H1 (cell line): ENCODE data around the gene NAV2. TPM values are rescaled to one million over a fixed set of nuclear protein-coding genes. Genes with fewer than 3 reads are reported as not detected.
A peak's percentile ranks its signal among the peaks of the same experiment; 100 is the strongest.

ENCODE experiments used
- CTCF ChIA-PET: fragments of 300-600 bp; sonication (Branson Sonifier 250); formaldehyde crosslinking; loops from one replicate; lab custom pipeline; 2021; ENCODE audit not compliant: partially characterized antibody; lab: Charles Lee
- POLR2A ChIA-PET: fragments of 300-600 bp; sonication (Branson Sonifier 250); formaldehyde crosslinking; loops from one replicate; lab custom pipeline; 2021; ENCODE audit warnings: inconsistent platforms; ENCODE audit not compliant: partially characterized antibody; lab: Charles Lee
- DNase-seq, 2 experiments: peaks; one replicate each; pipeline versions ENCODE4 v3.0.0 to v3.0.0-alpha.2; 2010 to 2022; ENCODE audit warnings: low spot score in 2 of 2, low read depth in 1 of 2, mixed read lengths in 1 of 2
- FAIRE-seq: peaks from 2 replicates; lab custom pipeline; 2011; peaks lifted over from hg19 to GRCh38; lab: Jason Lieb, UNC
- H2AFZ ChIP-seq: 2 replicates; pipeline ENCODE4 v1.8.1; 2012; ENCODE audit warnings: low read length, inconsistent platforms
- H2AK5ac ChIP-seq: 2 replicates; pipeline ENCODE4 v1.6.1; 2013; ENCODE audit warnings: low read depth, low read length
- H2BK120ac ChIP-seq: replicated peaks from 2 replicates; pipeline ENCODE3; 2013; ENCODE audit warnings: low read depth, low read length, inconsistent platforms
- H2BK12ac ChIP-seq: 2 replicates; pipeline ENCODE4 v1.6.1; 2013; ENCODE audit warnings: low read depth, low read length
- H2BK15ac ChIP-seq: 2 replicates; pipeline ENCODE4 v1.6.1; 2013; ENCODE audit warnings: low read length
- H2BK20ac ChIP-seq: 2 replicates; pipeline ENCODE4 v1.6.1; 2013; ENCODE audit warnings: low read length
- H2BK5ac ChIP-seq: 2 replicates; pipeline ENCODE4 v1.6.1; 2013; ENCODE audit warnings: low read depth, low read length
- H3K14ac ChIP-seq: 2 replicates; pipeline ENCODE4 v1.6.1; 2013; ENCODE audit warnings: inconsistent platforms; ENCODE audit not compliant: insufficient read length
- H3K18ac ChIP-seq: 2 replicates; pipeline ENCODE4 v1.6.1; 2013; ENCODE audit warnings: low read length; ENCODE audit errors: extremely low read depth
- H3K23ac ChIP-seq: 2 replicates; pipeline ENCODE4 v1.6.1; 2013; ENCODE audit warnings: inconsistent platforms; ENCODE audit not compliant: insufficient read length
- H3K23me2 ChIP-seq: 2 replicates; pipeline ENCODE4 v1.6.1; 2013; ENCODE audit warnings: low read depth, low read length
- H3K27ac ChIP-seq: 2 replicates; pipeline ENCODE4 v1.6.1; 2011; ENCODE audit warnings: low read depth, low read length, inconsistent platforms
- H3K27me3 ChIP-seq, 4 experiments: replicated peaks in 1 of 4; 1 replicate in 1 of 4; 2 replicates in 3 of 4; pipeline versions ENCODE4 v1.6.1 to v1.8.1; 2011 to 2013; ENCODE audit warnings: low read length in 3 of 4, mild to moderate bottlenecking in 3 of 4, inconsistent platforms in 2 of 4, mixed read lengths in 2 of 4, moderate library complexity in 1 of 4; ENCODE audit not compliant: control insufficient read depth in 3 of 4, insufficient read depth in 3 of 4; ENCODE audit errors: extremely low read depth in 1 of 4
- H3K36me3 ChIP-seq, 4 experiments: 2 replicates each; pipeline versions ENCODE4 v1.6.1 to v1.8.1; 2011 to 2013; ENCODE audit warnings: mild to moderate bottlenecking in 4 of 4, low read length in 3 of 4, moderate library complexity in 2 of 4, control low read depth in 1 of 4, inconsistent platforms in 1 of 4; ENCODE audit not compliant: insufficient read depth in 4 of 4, control insufficient read depth in 2 of 4
- H3K4ac ChIP-seq: replicated peaks from 2 replicates; pipeline ENCODE3; 2013; ENCODE audit warnings: low read length, low read depth, mixed read lengths, inconsistent platforms; ENCODE audit not compliant: insufficient read length
- H3K4me1 ChIP-seq, 4 experiments: replicated peaks in 1 of 4; 1 replicate in 1 of 4; 2 replicates in 3 of 4; pipeline versions ENCODE4 v1.6.1 to v1.8.1; 2011 to 2013; ENCODE audit warnings: low read length in 3 of 4, inconsistent platforms in 2 of 4, mixed read lengths in 1 of 4; ENCODE audit not compliant: insufficient read depth in 4 of 4, control insufficient read depth in 3 of 4
- H3K4me2 ChIP-seq, 2 experiments: 2 replicates each; pipeline versions ENCODE4 v1.6.1 to v1.8.1; 2011 to 2013; ENCODE audit warnings: low read depth in 2 of 2, low read length in 2 of 2, control low read depth in 1 of 2, inconsistent platforms in 1 of 2, mild to moderate bottlenecking in 1 of 2; ENCODE audit not compliant: insufficient read depth in 1 of 2
- H3K4me3 ChIP-seq, 4 experiments: fragments of 200-600, 300-600 bp in 1 of 4; sonication (generic), shearing (Covaris generic), sonication (Bioruptor Twin) in 1 of 4; 2 replicates each; pipeline versions ENCODE4 v1.5.1 to v1.8.1; 2011 to 2016; ENCODE audit warnings: low read length in 4 of 4, low read depth in 3 of 4, control low read depth in 2 of 4, inconsistent platforms in 2 of 4, mild to moderate bottlenecking in 2 of 4, mixed read lengths in 1 of 4, moderate library complexity in 1 of 4; ENCODE audit not compliant: insufficient read depth in 2 of 4; ENCODE audit errors: extremely low read depth in 1 of 4
- H3K56ac ChIP-seq: replicated peaks from 2 replicates; pipeline ENCODE3; 2013; ENCODE audit warnings: low read depth, mild to moderate bottlenecking, mixed read lengths, low read length, inconsistent platforms; ENCODE audit not compliant: insufficient read length
- H3K79me1 ChIP-seq: 2 replicates; pipeline ENCODE4 v1.6.1; 2013; ENCODE audit warnings: low read depth, low read length, control low read depth
- H3K79me2 ChIP-seq, 2 experiments: 2 replicates each; pipeline versions ENCODE4 v1.6.1 to v1.8.1; 2012 to 2013; ENCODE audit warnings: low read length in 2 of 2, mild to moderate bottlenecking in 2 of 2, inconsistent platforms in 1 of 2; ENCODE audit not compliant: insufficient read depth in 2 of 2, control insufficient read depth in 1 of 2
- H3K9ac ChIP-seq, 4 experiments: replicated peaks in 1 of 4; 1 replicate in 1 of 4; 2 replicates in 3 of 4; pipeline versions ENCODE4 v1.6.1 to v1.8.1; 2011 to 2013; ENCODE audit warnings: low read depth in 3 of 4, low read length in 3 of 4, control low read depth in 2 of 4, mild to moderate bottlenecking in 2 of 4, moderate library complexity in 2 of 4, inconsistent platforms in 1 of 4; ENCODE audit errors: extremely low read depth in 1 of 4
- H3K9me3 ChIP-seq, 2 experiments: 2 replicates each; pipeline versions ENCODE4 v1.6.1 to v1.8.1; 2012 to 2013; ENCODE audit warnings: mild to moderate bottlenecking in 2 of 2, moderate library complexity in 2 of 2, control low read depth in 1 of 2, inconsistent platforms in 1 of 2, low read depth in 1 of 2, low read length in 1 of 2, mixed read lengths in 1 of 2; ENCODE audit not compliant: insufficient read depth in 2 of 2
- H4K20me1 ChIP-seq, 2 experiments: replicated peaks in 1 of 2; 2 replicates each; pipeline versions ENCODE3 to v1.8.1; 2011 to 2013; ENCODE audit warnings: inconsistent platforms in 2 of 2, low read length in 2 of 2, mild to moderate bottlenecking in 1 of 2; ENCODE audit not compliant: insufficient read depth in 2 of 2, control insufficient read depth in 1 of 2
- H4K5ac ChIP-seq: 2 replicates; pipeline ENCODE4 v1.6.1; 2013; ENCODE audit warnings: low read length, low read depth, mixed read lengths, inconsistent platforms; ENCODE audit not compliant: insufficient read length
- H4K8ac ChIP-seq: 2 replicates; pipeline ENCODE4 v1.8.0; 2013; ENCODE audit warnings: mild to moderate bottlenecking, moderate library complexity, low read length, inconsistent platforms; ENCODE audit not compliant: insufficient read depth; ENCODE audit errors: extremely low read depth
- H4K91ac ChIP-seq: replicated peaks from 2 replicates; pipeline ENCODE3; 2013; ENCODE audit warnings: low read length, mixed read lengths, inconsistent platforms; ENCODE audit not compliant: insufficient read length
- BCL11A ChIP-seq, 2 experiments: IDR thresholded peaks; one replicate each; pipeline ENCODE4 v1.6.1; 2011; ENCODE audit warnings: low read depth in 2 of 2, low read length in 2 of 2, mild to moderate bottlenecking in 2 of 2
- CBX5 ChIP-seq: fragments of 300-800, 300-1000 bp; sonication (generic); IDR thresholded peaks from 2 replicates; pipeline ENCODE4 v1.7.1; 2016; ENCODE audit warnings: antibody characterized with exemption, low read length, low read depth
- CTBP2 ChIP-seq: IDR thresholded peaks from 2 replicates; pipeline ENCODE4 v1.7.0; 2011; ENCODE audit warnings: borderline replicate concordance, mild to moderate bottlenecking, moderate library complexity, mixed read lengths, low read length; ENCODE audit not compliant: insufficient read depth, insufficient read length
- HDAC2 ChIP-seq, 2 experiments: fragments of 300-600 bp in 1 of 2; sonication (generic) in 1 of 2; IDR thresholded peaks; 2 replicates each; pipeline ENCODE4 v1.6.1; 2011 to 2012; ENCODE audit warnings: low read depth in 2 of 2, low read length in 2 of 2, mild to moderate bottlenecking in 2 of 2, moderate library complexity in 2 of 2, borderline replicate concordance in 1 of 2, inconsistent platforms in 1 of 2
- SIX5 ChIP-seq: IDR thresholded peaks from 2 replicates; pipeline ENCODE4 v1.6.1; 2011; ENCODE audit warnings: mild to moderate bottlenecking, low read depth, low read length
- SP4 ChIP-seq: IDR thresholded peaks from 2 replicates; pipeline ENCODE4 v1.6.1; 2012; ENCODE audit warnings: low read length, inconsistent platforms
- SRF ChIP-seq: IDR thresholded peaks from 2 replicates; pipeline ENCODE4 v1.6.1; 2011; ENCODE audit warnings: mild to moderate bottlenecking, low read depth, low read length, moderate library complexity
- WGBS, 2 experiments: shearing (Covaris generic) in 1 of 2; methylation state at CpG; one replicate each; pipeline versions ENCODE4 v1.1.6 to v1.1.7; 2013 to 2015; ENCODE audit warnings: low lambda C conversion rate in 2 of 2, mixed read lengths in 2 of 2, inconsistent platforms in 1 of 2, low coverage in 1 of 2, missing lambda C conversion rate in 1 of 2; ENCODE audit not compliant: insufficient replicate concordance in 2 of 2, insufficient coverage in 1 of 2, insufficient read length in 1 of 2; ENCODE audit errors: extremely low coverage in 1 of 2, missing lambda C conversion rate in 1 of 2; 5-methylcytosine and 5-hydroxymethylcytosine counted together
- polyA plus RNA-seq, 7 experiments: library from polyadenylated mRNA; depleted of rRNA in 3 of 7; stranded (reverse) in 5 of 7; unstranded in 2 of 7; fragments of >200 nt in 5 of 7; fragments of 200-250 nt in 2 of 7; gene quantifications; 1 replicate in 5 of 7; 2 replicates in 1 of 7; 4 replicates in 1 of 7; pipeline versions ENCODE4 v1.2.1 to v1.2.3, GENCODE V29; 2011 to 2013; ENCODE audit warnings: missing spikeins in 2 of 7, mixed read lengths in 2 of 7
- total RNA-seq: library from RNA; stranded (reverse); fragmentation: NEBNext Ultra II Directional; extraction: Animal tissue kit (Norgen Biotek cat#: 25700); gene quantifications from 2 replicates; pipeline ENCODE4 v1.2.1, GENCODE V29; 2021
- TF ChIP-seq, protein P1 (sequence below): IDR thresholded peaks from 2 replicates; pipeline ENCODE4 v1.6.1; 2011; ENCODE audit warnings: low read depth, mild to moderate bottlenecking, low read length; ENCODE audit not compliant: insufficient read depth

The NAV2 gene
- total and polyA plus RNA-seq, 2 of the 8 experiments (the other 6 are each of a cell fraction or from before 2014, with no cell fraction given) = 35.6 to 73.6 TPM

DNA sequence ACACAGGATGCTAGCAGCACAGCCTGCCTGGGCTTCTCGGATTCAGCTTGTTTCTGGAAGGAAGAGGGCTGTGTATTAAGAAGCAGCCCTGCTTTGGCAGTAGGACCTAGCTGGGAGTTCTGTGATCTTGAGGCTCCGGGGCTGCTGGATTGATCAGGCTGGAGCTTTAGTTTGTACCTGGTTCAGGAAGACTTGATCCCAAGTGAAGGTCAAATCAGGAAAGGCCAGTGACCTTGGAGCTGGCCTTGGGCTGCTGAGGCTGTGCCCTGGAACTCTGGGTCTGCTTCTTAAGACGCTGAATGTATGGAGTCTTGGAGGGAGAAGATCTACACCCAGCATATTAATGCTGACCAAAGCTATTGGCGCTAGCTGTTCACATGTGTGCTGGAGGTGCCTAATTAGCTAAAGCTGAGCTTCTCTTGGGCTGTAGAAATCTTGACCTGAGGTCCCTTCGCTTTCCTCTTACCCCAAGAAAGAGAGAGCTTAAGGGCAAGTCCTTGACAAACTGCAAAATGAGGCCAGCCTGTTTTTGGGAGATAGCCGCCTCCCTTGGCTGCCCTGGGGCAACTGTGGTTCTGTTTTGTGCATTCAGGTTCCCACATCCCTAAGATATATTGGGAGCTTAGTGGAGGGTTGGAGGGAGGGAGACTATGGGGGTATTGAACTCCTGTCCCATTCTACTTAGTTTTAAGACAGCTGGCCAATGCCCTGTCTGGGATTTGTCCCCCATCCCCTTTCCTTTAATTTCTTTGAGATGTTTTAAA lies 311.7 kb downstream of the NAV2 start:
- peaks cover 9% of the 10 kb centered on the region; the same call in 1 of the 2 replicates for H3K23me2 ChIP-seq
- H4K91ac ChIP-seq = peak overlapping the region; percentile 63
- H2BK12ac ChIP-seq = peak overlapping the region; percentile 18
- peaks cover 2% of the 10 kb centered on the region; the same call in 1 of the 2 replicates for H3K79me1 ChIP-seq
- no peak overlapping the region for H2AFZ ChIP-seq
- no peak overlapping the region for H3K23ac ChIP-seq
- ChIA-PET CTCF (interaction anchor here (0.8 to 9.3 kb wide), 22 partner anchors 9 to 228 kb away, joined by 3 to 99 read pairs (median 6); no protein-coding TSS in a partner anchor), POLR2A (interaction anchor here (0.8 to 3.4 kb wide), 7 partner anchors 8 to 39 kb away, joined by 3 to 14 read pairs (median 5); no protein-coding TSS in a partner anchor)
- TF ChIP-seq HDAC2 (IDR thresholded peaks at IDR 0.05; ENCODE audit: borderline replicate concordance in 1 of 2, low read depth in 2 of 2, low read length in 2 of 2) (no peak), SIX5 (no peak), BCL11A (IDR thresholded peaks at IDR 0.05; ENCODE audit: low read depth in 2 of 2, low read length in 2 of 2) (no peak), SRF (no peak), CBX5 (no peak), CTBP2 (no peak), SP4 (no peak)
- TF ChIP-seq, protein P1, sequence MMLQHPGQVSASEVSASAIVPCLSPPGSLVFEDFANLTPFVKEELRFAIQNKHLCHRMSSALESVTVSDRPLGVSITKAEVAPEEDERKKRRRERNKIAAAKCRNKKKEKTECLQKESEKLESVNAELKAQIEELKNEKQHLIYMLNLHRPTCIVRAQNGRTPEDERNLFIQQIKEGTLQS = no peak
- FAIRE-seq (no peak), DNase-seq (no peak)
- H3K4me3 ChIP-seq = peak overlapping the region; percentile 43 to 66 (median 56); a peak in 7 of 8 replicates
- H3K4me1 ChIP-seq = peaks cover 22 to 58% (median 52%) of the 10 kb centered on the region in 4 experiments
- peaks cover 2 to 7% of the 10 kb centered on the region in 2 experiments for H4K20me1 ChIP-seq
- 64% methylated on average over 6 of the region's 6 CpGs; no CpG with 5 or more reads in 1 of the 2 experiments for WGBS, 2 experiments
- H2BK20ac ChIP-seq = peak overlapping the region; percentile 8; the same call in 1 of the 2 replicates
- peak overlapping the region; percentile 18 for H2BK120ac ChIP-seq
- H2BK15ac ChIP-seq = no peak overlapping the region
- no peak overlapping the region for H4K5ac ChIP-seq
- no peaks in the 10 kb centered on the region for H3K27me3 ChIP-seq
- peak overlapping the region; percentile 81; the same call in 1 of the 2 replicates for H3K18ac ChIP-seq
- no peaks in the 10 kb centered on the region for H3K9me3 ChIP-seq
- peak overlapping the region; percentile 8 for H3K4ac ChIP-seq
- no peaks in the 10 kb centered on the region for H3K36me3 ChIP-seq
- peak overlapping the region; percentile 77 to 95 for H3K4me2 ChIP-seq
- peak overlapping the region; percentile 99 for H2AK5ac ChIP-seq
- no peak overlapping the region; the same call in 1 of the 2 replicates for H4K8ac ChIP-seq
- peak overlapping the region; percentile 48; the same call in 1 of the 2 replicates for H2BK5ac ChIP-seq
- no peak overlapping the region for H3K14ac ChIP-seq
- no peak overlapping the region; a peak in 1 of 7 replicates for H3K9ac ChIP-seq
- peaks cover 3 to 44% of the 10 kb centered on the region in 2 experiments; a peak in 3 of 4 replicates for H3K79me2 ChIP-seq
- H3K56ac ChIP-seq = no peak overlapping the region
- no peak overlapping the region for H3K27ac ChIP-seq
